PC-9 (cell line): ENCODE results near the gene FLNC.

ENCODE experiments used
- EZH2 ChIP-seq: fragments of 200-600 bp; sonication (generic); IDR thresholded peaks from 2 replicates; pipeline ENCODE4 v1.8.0; 2017; ENCODE audit warnings: antibody characterized with exemption, low read depth
- TF ChIP-seq, protein P1 (sequence below): fragments of 200-600 bp; sonication (generic); conservative IDR thresholded peaks from 2 replicates; pipeline ENCODE4 v1.6.1; 2017; ENCODE audit warnings: mixed run types, antibody characterized with exemption, mild to moderate bottlenecking, moderate library complexity

DNA sequence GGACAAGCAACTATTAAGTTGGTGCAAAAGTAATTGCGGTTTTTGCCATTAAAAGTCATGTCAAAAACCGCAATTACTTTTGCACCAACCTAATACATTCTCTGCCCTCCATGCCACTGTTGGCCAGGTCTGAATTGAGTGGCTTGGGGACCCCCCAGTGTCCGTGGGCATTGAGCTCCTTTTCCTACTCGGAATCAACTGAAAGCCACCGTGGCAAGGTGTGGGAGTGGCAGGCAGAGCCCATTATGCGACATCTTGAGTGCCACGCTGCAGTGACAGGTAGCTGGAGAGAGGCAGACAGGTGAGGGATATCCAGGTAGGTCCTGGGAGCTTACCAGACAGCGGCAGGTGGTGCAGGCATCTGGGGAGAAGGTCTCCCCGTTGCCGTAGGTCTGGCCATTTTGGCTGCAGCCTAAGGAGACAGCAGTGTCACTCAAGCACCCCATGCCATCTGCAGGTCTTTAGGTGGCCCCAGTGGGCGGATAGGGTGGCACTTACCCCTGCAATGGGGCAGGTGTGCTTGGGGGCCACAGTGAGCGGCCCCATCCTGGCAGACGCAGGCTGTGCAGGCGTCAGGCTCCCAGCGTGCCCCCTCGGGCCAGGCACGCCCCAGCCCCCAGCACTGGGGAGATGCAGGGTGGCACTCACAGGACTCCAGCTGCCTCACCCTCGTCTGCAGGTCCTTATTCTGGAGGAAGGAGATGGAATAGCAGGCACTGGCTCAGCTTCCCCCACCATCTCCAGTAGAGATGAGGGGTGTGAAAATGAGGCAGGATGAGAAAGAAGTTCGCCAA is 76.8 kb downstream of the FLNC start:
- TF ChIP-seq, protein P1, sequence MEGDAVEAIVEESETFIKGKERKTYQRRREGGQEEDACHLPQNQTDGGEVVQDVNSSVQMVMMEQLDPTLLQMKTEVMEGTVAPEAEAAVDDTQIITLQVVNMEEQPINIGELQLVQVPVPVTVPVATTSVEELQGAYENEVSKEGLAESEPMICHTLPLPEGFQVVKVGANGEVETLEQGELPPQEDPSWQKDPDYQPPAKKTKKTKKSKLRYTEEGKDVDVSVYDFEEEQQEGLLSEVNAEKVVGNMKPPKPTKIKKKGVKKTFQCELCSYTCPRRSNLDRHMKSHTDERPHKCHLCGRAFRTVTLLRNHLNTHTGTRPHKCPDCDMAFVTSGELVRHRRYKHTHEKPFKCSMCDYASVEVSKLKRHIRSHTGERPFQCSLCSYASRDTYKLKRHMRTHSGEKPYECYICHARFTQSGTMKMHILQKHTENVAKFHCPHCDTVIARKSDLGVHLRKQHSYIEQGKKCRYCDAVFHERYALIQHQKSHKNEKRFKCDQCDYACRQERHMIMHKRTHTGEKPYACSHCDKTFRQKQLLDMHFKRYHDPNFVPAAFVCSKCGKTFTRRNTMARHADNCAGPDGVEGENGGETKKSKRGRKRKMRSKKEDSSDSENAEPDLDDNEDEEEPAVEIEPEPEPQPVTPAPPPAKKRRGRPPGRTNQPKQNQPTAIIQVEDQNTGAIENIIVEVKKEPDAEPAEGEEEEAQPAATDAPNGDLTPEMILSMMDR = no peak
- TF ChIP-seq EZH2 = no peak
